Mucosa of gallbladder (tissue), 1 donor: ENCODE data around the gene OR14A2. TPM values are rescaled to one million over a fixed set of nuclear protein-coding genes. Genes with fewer than 3 reads are reported as not detected.
"Not testable (repeated sequence)": the region's sequence is repeated elsewhere in the genome, so short reads cannot be mapped to it uniquely, and the experiment has no call there.

Experiments
- DNase-seq: peaks from one replicate; pipeline ENCODE4 v3.0.0-alpha.2; 2020; ENCODE audit warnings: low spot score
- total RNA-seq: library from RNA; stranded (reverse); gene quantifications from one replicate; pipeline ENCODE4 v1.2.1, GENCODE V29; 2021
- donor health status: DM: no; HTN: no; CAD: no.

Gene OR14A2
- not detected for total RNA-seq

DNA sequence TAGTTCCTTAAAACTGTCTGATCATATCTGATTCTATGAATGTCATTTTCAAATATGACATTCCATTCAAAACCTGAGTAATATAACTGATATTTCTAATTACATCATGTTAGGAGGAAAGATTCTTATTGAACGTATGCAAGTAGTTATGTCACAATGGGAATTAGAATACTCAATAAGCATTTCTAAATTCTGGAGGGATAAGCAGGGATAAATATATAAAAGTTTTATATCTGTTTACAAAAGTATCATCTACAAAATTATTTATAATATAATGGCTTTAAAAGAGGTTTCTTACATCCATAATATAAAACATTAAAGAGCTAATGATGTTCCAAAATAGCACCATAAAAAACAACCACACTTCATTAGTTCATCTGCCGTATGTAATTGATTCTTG, at the start of gene OR14A2:
TSS of gene OR14A2 (minus strand) at position 101 of the 400 bp plus-strand sequence.
- no peak for DNase-seq

DNA sequence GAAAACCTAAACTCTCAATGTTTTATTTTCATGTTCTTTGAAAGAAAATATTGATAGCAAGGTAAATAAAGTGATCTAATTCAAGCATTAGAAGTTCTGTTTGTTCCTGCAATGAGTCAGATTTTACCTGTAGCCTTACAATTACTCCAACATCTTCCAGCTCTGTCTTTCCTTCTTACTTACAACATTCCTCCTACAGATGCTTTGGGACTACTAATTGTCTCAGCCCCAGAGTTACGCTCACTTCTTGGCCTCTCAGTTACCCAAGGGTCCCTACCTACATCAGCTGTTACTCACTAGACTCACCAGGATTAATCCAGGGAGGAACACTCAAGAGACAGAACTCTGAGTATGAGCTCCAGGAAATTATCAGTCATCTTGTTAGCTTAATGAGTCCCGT, 49.6 kb upstream of the OR14A2 start:
- no peak for DNase-seq

DNA sequence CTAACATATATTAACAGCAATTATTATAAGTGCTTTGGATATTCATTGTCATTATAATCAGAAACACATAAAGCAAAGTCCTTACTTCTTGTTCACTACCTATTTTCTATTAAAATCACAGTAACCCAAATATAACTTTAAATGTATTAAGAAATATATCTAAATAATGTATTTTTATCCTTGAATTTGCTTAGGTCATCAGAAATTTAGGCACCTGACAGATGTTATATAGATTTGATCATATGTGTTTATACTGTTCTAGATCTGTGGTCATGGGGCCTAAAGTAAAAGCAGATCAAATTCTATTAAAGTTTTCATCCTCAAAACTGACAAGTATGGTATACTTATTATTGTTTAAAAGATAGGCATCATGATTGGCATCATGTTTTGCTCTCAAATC, 21.7 kb upstream of the OR14A2 start:
- DNase-seq = no peak

DNA sequence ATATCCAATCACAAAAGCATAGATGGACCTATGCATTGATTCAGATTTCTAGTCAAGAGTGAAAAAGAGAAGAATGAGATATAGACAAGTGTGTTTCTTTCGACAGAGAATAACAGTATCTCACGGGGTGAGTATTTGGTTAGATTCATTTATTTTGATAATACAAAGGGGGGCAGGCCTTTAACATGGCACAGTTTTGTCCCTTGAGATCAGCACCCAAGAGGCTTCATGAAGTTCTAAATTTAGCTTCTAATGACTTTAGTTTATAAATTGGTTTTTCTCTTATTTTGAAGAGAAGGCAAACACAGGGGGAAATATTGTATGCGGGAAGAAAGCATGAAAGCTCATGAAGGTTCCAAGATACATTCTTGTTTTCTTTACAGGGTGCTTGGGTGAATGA, 12.5 kb upstream of the OR14A2 start, which contains the start of gene OR1C1:
TSS of gene OR1C1 (minus strand) at position 101 of the 400 bp plus-strand sequence. CDS start 2,150 bp downstream, outside the sequence.
- DNase-seq = no peak

DNA sequence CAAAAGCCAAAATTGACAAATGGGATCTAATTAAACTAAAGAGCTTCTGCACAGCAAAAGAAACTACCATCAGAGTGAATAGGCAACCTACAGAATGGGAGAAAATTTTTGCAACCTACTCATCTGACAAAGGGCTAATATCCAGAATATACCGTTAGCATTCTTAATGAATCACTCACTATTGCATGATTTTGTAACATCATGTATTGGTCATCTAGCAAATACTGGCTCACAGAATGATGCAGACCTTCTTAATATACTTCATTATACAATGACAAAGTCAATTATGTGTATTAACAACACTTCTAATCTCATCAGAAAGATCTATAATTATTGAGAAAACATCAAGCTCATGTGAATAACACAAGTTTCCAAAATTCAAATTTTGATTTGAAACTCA, 6.4 kb upstream of the OR14A2 start:
- DNase-seq = not testable (repeated sequence)

DNA sequence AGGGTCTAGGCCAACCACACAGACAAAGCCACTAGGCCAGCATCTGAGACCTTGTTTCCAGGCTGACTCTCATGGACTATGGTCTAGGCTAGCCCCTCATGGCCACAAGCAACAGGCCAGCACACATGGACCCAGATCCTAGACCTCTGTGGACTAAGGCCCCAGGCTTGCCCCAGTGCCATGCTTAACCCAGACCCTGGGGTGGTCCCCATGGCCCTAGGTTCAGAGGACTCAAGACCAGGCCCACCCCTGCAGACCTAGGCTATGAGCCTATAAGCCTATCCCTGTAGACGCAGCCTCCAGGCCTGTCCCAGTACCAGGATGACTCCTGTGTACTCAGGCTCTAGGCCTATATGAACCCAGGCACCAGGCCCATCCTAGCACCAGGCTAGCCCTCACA, 1.9 kb upstream of the OR14A2 start:
- no peak for DNase-seq

DNA sequence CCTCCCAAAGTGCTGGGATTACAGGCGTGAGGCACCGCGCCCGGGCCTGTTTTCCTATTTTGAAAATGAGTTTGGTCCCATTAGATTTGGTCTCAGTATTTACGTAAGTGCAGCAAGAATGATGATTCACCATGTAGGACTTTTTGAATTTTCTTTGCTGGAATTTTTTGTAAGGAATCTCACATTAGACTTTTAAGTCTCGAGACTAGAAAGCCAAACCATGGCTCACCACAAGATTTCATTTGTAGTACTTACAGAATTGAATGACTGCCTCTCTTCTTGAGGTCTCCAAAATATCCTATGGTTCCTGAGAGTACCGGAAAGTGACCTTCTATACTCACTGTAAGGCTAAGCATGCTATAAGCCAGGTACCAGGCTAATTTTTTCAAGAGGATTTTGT, 325 bp downstream of the OR14A2 start:
- DNase-seq = no peak

DNA sequence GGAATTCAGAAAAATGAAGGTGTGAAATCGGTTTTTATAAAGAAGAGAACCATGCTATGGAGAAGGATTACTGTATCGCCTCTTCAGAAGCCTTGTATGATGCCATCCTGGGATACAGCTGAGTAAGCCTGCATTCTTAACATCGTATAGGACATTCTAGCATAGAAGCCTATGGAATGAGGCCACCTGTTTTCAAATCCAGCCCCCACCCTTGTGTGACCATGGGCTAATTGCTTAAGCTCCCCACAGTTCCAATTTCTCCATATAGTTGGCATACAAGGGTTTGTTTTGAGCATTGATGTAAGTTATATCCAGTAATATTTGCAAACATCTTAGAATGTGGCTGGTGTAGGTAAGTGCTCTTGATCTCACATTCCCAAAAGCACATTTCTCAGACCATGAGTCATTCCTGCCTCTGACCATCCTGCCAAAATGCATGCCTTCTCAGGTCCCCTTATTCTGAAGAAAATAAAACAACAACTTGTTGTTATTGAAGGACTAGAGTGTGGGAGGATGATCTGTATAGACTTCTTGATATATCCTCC, 1.5 kb downstream of the OR14A2 start:
- no peak for DNase-seq

DNA sequence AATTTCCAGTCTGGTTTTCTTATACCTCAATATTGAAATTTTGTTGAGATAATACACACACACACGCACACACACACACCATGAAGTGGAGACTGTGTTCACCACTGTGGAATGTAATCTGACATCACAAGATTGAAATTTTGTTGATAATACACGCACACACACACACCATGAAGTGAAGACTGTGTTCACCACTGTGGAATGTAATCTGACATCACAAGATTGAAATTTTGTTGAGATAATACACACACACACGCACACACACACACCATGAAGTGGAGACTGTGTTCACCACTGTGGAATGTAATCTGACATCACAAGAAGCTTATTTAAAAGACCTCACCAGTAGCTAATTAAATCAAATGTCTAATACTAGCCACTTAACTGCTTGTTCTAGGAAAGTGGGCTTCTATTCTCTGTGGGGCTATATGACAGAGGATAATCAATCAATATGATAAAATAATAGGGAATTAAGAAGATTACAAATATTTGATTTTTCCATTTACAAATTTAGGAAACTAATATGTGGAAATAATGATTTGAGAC, 5.7 kb downstream of the OR14A2 start:
- not testable (repeated sequence) for DNase-seq

DNA sequence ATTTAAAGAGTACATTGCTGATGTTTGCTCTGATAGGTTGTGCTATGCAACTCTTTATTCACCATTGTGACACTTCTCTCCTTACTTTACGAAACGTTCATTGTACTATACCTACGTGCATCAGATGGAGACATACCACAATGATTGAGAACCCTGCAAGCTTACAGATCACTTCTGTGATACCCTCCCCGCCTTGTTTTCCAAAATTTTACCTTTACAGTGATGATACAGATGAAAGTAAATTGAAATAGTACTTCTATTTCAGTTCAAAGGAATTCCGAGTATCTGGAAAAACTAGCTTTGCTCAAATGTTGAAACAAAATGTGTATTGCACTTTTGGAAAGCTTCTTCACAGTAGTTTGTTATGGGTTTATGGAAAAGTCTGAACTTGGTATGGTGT, 6.2 kb downstream of the OR14A2 start:
- no peak for DNase-seq

DNA sequence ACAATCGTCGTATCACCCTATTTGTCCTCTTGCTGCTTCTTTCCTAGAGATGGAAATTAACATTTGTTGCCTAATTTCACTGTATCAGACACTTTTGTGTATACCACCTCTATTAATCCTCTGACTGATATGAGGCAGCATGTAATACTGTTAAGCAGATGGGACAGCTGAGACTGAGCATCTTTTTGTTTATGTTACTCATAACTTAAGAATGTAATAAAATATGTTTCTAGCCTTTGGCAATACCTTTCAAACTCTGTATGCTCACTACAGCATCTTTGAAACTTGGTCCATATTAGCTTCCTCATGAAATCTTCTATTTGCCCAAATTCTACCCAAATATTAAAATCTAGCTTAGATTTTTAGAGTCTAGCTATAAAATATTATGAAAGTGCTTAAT, 7.2 kb downstream of the OR14A2 start:
- no peak for DNase-seq

DNA sequence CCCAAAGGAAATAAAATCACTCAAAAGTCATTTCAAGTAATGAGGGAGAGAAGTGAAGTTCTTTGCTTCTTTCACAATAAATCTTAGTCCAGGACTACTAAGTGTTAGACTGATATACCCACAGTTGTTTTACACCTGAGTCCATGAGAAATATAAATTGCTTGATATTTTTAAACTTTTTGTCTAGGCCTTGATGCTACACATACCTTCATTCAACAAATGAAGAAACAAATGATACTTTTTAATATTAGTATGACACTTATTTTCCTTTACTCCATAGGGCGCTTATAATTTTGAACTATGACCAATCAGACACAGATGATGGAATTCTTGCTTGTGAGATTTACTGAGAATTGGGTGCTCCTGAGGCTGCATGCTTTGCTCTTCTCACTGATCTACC, 9.6 kb downstream of the OR14A2 start, which contains the start of gene OR14K1:
TSS of gene OR14K1 (plus strand) at position 301 of the 400 bp plus-strand sequence. CDS start at position 301, 0 bp downstream.
- DNase-seq = no peak

DNA sequence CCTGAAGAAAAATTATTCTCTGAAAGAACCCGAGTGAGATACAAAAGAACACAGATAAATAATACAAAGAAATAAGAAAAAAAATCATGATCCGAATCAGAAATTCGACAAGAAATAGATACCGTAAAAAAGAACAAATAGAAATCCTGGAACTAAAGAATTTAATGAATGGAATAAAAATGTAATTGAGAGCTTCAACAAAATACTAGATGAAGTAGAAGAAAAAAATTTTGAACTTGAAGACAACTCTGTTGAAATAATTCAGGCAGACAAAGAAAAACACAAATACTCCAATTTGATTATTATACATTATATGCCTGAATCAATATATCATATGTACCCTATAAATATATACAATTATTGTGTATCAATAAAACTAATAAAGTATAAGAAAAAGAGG, 26.7 kb downstream of the OR14A2 start:
- no peak for DNase-seq

DNA sequence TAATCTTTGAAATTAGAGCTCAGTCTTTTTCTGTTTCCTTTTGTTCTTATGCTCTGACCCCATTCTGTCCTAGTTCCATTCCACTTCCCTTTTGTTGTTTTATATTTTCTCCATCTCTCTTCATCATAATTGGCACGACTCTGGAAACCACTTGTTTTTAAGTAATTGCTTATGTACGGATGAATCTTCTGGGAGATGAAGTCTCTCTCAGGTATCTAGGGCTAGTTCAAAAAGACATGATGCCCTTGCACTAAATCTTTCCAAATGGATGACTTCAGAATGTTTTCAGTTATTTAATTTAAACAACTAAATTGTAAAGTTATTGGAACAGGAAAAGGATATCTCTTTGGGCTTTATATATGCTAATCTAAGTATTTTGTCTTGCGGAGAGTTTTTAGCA, 31.4 kb downstream of the OR14A2 start, which contains the start of gene OR6F1:
TSS of gene OR6F1 (minus strand) at position 101 of the 400 bp plus-strand sequence. CDS start 3,891 bp downstream, outside the sequence.
- DNase-seq = no peak

DNA sequence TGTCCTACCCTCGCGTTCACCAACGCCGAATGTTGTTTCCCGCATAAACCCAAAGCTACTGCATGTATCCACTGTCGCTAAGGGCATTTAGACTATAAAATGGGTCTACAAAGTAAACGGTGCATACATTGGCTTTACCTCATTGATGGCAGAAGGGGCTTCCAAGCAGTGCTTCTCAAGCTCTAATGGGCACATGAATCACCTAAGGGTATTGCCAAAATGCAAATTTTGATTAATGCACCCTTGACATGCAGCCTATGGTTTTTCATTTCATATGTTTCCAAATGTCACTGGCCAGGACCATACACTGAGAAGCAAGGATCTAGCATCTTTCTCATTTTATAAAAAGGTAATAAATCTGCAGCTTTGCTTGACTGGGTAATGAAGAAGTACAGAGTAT, 34.2 kb downstream of the OR14A2 start:
- no peak for DNase-seq

DNA sequence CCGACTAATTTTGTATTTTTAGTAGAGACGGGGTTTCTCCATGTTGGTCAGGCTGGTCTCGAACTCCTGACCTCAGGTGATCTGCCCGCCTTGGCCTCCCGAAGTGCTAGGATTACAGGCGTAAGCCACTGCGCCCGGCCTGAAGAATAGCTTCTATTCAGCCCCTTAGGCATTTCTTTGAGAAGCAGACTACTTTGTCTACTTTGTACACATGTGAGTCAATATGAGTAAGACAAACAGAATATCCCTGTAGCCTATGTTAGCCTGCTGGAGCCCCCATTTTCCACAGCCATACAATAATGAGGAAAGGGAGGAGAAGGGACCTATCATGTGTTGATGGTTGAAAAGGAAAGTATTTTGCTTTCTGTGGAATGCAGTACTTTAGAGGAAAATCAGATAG, 37.3 kb downstream of the OR14A2 start:
- DNase-seq = not testable (repeated sequence)

DNA sequence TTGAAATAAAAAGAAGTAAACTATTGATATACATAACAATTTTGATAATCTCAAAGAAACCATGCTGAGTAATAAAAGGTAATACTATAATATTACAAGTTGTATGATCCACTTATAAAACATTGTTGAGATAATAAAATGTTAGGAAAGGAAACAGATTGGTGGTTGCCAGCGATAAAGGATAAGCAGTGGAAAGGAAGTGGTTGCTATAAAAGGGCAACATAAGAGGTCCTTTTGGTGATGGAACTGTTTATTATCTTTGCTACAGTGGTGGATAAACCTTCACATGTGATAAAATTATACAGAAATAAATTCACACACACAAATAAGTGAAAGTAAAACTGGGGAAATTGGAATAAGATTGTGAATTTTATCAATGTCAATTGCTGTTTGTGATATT, 46.6 kb downstream of the OR14A2 start:
- DNase-seq = no peak

DNA sequence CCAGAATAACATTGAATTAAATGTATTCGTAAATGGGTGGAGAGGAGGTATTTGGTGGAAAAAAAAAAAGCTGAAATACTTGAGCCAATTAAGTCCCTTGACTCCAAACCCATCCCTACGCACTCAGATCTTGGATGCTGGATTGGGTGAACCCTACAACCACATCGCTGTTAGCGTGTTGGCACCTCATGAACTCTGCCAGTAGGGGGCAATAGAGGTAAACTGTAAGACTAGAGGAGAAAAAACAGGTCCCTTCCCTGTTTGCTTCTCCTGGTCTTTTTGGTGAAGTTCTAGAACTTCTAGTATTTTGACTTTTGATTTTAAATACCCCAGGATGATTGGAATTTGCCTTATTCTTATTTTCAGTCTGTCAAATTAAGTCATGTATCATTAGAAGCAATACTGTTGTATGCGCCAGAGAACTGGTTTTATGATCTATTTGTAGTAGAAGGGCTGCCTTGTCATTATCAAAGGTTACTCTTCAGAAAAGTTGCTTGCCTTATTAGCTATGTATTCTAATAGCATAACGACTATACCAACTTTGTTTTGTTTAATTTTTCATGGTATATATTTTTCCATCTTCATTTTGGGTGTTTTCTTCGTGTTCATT, 66.5 kb downstream of the OR14A2 start:
- DNase-seq = peak; percentile 17

DNA sequence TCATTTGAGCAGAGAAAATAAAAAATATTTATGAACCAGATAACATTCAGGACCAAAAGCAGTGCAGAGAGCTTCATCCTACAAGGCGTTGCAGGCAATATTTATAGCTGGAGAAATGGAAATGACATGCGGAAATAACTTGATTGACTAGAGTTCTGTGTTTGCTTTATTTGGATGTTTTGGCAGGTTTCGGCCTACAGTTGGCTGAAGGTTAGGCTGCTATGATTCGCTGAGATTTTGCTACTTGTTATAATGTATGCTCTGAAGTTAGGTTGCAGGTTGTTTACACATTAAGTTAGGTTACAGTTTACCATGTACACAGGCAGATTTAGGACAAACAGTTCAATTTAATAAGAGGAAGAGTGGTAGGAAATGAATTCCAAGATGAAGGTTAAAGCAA, 67.8 kb downstream of the OR14A2 start:
- no peak for DNase-seq

DNA sequence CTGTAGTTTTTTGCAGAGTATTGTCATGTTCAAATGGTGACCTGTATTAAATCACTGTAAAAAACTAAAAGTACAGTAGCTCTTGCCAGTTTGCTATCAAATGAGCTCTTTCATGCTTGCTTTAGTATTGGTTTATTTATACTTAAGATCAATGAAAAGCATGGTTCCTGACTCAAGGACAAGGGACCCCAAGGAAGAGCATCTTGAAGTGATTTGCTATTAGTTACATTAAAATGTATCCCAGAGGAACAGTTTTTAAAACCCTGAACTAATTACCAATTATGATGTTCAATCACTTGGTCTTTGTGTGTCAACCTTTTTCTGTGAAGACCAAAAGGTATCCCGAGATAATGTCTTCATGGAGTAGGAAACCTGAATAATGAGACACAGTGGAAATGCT, 68.3 kb downstream of the OR14A2 start, which contains the start of gene OR13G1:
TSS of gene OR13G1 (minus strand) at position 101 of the 400 bp plus-strand sequence. CDS start 6,698 bp downstream, outside the sequence.
- no peak for DNase-seq
